NCI-H146 (cell line): Measurements from ENCODE around the gene MITF.
"Not testable (repeated sequence)": the region's sequence is repeated elsewhere in the genome, so short reads cannot be mapped to it uniquely, and the experiment has no call there.

Source experiments
- DNase-seq: peaks from one replicate; lab custom pipeline; 2025; lab: John Stamatoyannopoulos, UW

MITF gene

GRCh38 chr3:69872783-69873378 lies 133.6 kb downstream of the MITF start:
- no peak for DNase-seq

- DNase-seq, result no peak
Measured at GRCh38 chr3:69876073-69876472, 136.8 kb downstream of the MITF start.

- DNase-seq, result no peak
Measured at GRCh38 chr3:69878254-69878653, 139.0 kb downstream of the MITF start.

GRCh38 chr3:69879051-69879450 lies 139.8 kb downstream of the MITF start:
- no peak for DNase-seq

- no peak for DNase-seq
Measured at GRCh38 chr3:69880069-69880640, 140.9 kb downstream of the MITF start.

GRCh38 chr3:69881051-69881450 lies 141.8 kb downstream of the MITF start:
- no peak for DNase-seq

GRCh38 chr3:69881756-69882428 lies 142.6 kb downstream of the MITF start:
- no peak for DNase-seq

- no peak for DNase-seq
Measured at GRCh38 chr3:69882560-69882959, 143.3 kb downstream of the MITF start.

GRCh38 chr3:69888040-69888942 lies 149.0 kb downstream of the MITF start:
- no peak for DNase-seq

GRCh38 chr3:69888943-69889315 lies 149.7 kb downstream of the MITF start:
- no peak for DNase-seq

- no peak for DNase-seq
Measured at GRCh38 chr3:69890084-69890483, 150.8 kb downstream of the MITF start.

- no peak for DNase-seq
Measured at GRCh38 chr3:69890691-69891090, 151.4 kb downstream of the MITF start.

GRCh38 chr3:69892706-69893105 lies 153.4 kb downstream of the MITF start:
- no peak for DNase-seq

GRCh38 chr3:69893274-69893673 lies 154.0 kb downstream of the MITF start:
- no peak for DNase-seq

GRCh38 chr3:69896095-69896494 lies 156.8 kb downstream of the MITF start:
- no peak for DNase-seq

- no peak for DNase-seq
Measured at GRCh38 chr3:69900331-69900730, 161.1 kb downstream of the MITF start.

- no peak for DNase-seq
Measured at GRCh38 chr3:69901802-69902201, 162.5 kb downstream of the MITF start.

- DNase-seq, result no peak
Measured at GRCh38 chr3:69902386-69902785, 163.1 kb downstream of the MITF start.

- DNase-seq, result no peak
Measured at GRCh38 chr3:69906351-69906966, 167.2 kb downstream of the MITF start.

GRCh38 chr3:69907554-69907953 lies 168.3 kb downstream of the MITF start:
- no peak for DNase-seq

- DNase-seq, result not testable (repeated sequence)
Measured at GRCh38 chr3:69909859-69910258, 170.6 kb downstream of the MITF start.

- no peak for DNase-seq
Measured at GRCh38 chr3:69913422-69913821, 174.2 kb downstream of the MITF start.
